Measurements from ENCODE around the gene ARRDC5.
A peak's percentile ranks its signal among the peaks of the same experiment; 100 is the strongest.
"Not testable (repeated sequence)": the region's sequence is repeated elsewhere in the genome, so short reads cannot be mapped to it uniquely, and the experiment has no call there.

The ARRDC5 gene

DNA sequence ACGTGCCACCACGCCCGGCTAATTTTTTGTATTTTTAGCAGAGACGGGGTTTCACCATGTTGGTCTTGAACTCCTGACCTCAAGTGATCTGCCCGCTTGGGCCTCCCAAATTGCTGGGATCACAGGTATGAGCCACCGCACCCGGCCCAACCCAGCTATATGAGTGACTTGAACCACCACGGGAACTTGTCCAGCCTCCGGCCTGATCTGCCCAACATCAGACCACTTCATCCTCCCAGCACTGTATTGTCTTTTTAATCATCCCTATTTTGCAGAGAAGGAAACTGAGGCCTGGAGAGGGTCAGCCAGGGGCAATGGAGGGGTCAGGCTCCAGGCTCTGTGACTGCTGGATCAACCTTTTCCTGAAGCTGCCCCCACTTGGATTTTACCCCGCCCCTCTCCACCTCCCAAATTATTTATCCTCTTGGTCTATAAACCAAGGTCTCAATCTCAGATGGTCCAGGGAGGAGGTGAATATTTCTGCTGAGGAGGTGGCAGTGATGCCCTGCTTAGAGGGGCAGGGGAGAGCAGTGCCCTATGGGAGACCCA is 34.3 kb downstream of the ARRDC5 start:
- DNase-seq (ENCODE audit: low read depth) = no peak

DNA sequence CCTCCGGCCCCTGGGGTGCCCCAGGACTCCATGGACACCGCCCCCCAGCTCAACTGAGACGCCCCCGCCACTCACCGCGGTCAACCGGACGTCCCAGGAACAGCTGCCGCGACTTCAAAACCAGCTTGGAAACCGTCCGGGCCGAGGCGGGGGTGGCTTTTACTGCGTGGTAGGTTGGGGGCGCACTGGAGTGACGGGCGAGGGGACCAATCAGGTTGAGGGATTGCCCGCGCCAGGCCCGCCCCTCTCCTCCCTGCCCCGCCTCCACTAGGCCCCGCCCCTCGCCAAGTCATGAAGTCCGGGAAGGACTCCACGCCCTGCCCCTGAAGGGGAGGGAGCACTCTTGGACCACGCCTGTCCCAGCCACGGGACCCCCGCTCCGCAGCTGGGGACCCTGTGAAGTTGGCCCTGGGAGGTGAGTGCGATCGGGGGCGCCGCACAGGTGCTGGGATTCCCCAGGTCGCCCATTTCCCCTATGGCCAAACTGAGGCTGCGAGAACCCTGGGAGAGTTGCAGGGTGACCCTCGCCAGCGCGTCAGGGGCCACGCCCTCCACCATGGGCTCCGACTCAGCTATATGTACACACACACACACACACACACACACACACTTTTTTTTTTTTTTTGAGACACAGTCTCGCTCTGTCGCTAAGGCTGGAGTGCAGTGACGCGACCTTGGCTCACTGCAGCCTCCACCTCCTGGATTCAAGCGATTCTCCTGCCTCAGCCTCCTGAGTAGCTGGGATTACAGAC is 35.0 kb downstream of the ARRDC5 start, which contains the start of gene PLIN3:
Gene PLIN3 (minus strand): TSS at position 134 of the 752 bp plus-strand sequence. CDS start 6,273 bp downstream, outside the sequence.
- peak; percentile 76 for DNase-seq (ENCODE audit: low read depth)

- peak; percentile 47 for DNase-seq (ENCODE audit: low read depth)
These were observed 35.9 kb downstream of the ARRDC5 start for GRCh38 chr19:4866595-4867424.

DNA sequence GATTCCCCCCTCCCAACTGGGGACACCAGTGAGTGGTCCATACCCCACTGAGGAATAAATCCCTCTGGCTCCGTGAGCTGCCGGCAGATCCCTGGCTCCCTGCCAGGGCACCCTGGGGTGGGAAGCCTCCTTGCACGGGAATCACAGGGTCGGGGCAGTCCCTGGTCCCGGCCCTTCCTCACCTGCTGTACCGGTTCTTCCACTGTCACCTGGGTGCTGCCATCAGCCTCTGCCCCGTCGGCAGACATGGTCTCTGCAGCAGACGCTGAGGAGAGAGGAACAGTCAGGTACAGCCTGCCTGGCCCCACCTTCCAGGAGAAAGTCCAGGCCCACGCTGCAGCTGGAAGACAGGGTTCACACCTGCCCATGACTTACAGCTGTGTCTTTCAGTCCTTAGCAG is 41.5 kb downstream of the ARRDC5 start:
- DNase-seq (ENCODE audit: low read depth) = no peak

- no peak for DNase-seq (ENCODE audit: low read depth)
These were observed 43.0 kb downstream of the ARRDC5 start for GRCh38 chr19:4859697-4860096.

DNA sequence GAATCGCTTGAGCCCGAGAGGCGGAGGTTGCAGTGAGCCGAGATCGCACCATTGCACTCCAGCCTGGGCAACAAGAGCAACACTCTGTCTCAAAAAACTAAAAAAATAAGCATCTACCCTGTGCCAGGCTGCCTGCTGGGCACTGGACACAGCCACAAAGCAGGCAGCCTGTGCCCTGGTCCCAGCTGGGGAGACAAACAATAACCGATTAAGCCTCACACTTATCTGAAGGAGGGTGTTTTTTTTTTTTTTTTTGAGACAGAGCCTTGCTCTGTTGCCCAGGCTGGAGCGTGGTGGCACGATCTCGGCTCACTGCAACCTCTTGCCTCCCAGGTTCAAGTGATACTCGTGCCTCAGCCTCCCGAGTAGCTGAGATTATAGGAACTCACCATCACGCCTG is 46.2 kb downstream of the ARRDC5 start:
- DNase-seq (ENCODE audit: low read depth) = not testable (repeated sequence)

DNA sequence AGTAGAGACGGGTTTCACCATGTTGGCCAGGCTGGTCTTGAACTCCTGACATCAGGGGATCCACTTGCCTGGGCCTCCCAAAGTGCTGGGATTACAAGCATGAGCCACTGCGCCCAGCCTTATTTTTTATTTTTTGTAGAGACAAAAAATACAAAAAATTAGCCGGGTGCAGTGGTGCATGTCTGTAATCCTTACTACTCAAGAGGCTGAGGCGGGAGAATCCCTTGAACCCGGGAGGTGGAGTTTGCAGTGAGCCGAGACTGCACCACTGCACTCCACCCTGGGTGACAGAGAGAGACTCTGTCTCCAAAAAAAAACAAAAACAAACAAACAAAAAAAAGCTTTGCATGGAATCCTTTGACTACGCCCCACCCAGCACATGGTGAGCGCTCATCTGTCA is 49.2 kb downstream of the ARRDC5 start:
- DNase-seq (ENCODE audit: low read depth) = not testable (repeated sequence)

DNA sequence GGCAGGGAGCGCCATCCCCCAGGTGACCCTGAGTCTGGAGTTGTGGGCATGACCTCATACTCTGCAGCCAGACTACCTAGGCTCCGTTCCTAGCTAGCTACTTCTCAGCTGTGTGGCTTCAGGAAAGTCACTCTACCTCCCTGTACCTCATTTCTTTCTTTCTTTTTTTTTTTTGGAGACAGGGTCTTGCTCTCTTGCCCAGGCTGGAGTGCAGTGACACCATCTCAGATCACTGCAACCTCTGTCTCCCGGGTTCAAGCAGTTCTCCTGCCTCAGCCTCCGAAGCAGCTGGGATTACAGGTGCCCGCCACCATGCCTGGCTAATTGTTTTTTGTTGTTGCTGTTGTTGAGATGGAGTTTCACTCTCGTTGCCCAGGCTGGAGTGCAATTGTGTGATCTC is 50.2 kb downstream of the ARRDC5 start:
- DNase-seq (ENCODE audit: low read depth) = no peak

GRCh38 chr19:4851551-4852290 is 51.0 kb downstream of the ARRDC5 start:
- peak; percentile 56 for DNase-seq (ENCODE audit: low read depth)

- no peak for DNase-seq (ENCODE audit: low read depth)
These were observed 53.7 kb downstream of the ARRDC5 start for GRCh38 chr19:4849019-4849418.

DNA sequence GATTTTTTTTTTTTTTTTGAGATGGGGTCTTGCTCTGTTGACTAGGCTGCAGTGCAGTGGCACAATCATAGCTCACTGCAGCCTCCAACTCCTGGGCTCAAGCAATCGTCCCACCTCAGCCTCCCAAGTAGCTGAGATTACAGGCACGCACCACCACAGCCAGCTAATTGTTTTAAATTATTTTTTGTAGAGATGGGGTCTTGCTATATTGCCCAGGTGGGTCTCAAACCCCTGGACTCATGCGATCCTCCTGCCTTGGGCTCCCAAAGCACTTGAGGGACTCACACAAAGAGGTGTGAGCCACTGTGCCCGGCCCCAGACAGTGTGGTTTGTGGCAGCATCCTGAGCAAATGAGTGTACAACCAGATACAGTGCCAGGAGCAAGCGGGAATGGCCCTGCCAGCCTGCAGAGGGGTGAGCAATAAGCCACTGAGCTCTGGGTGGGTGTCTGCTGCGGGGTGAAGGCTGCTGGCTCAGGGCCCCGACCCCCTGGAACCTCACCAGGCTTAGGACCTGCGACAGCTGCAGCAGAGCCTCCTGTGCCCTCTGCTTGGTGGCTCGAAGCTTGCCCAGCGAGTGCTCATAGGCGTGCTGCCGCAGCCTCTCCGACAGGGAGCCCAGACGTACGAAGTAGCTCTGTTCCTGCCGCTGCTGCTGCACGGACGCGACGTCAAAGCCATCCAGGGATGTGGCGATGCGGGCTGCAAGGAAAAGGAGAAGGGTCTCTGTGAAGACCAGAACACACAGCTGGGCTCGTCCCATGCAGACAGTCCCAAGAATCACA is 55.3 kb downstream of the ARRDC5 start:
- DNase-seq (ENCODE audit: low read depth) = no peak

GRCh38 chr19:4845975-4846374 is 56.7 kb downstream of the ARRDC5 start:
- not testable (repeated sequence) for DNase-seq (ENCODE audit: low read depth)

DNA sequence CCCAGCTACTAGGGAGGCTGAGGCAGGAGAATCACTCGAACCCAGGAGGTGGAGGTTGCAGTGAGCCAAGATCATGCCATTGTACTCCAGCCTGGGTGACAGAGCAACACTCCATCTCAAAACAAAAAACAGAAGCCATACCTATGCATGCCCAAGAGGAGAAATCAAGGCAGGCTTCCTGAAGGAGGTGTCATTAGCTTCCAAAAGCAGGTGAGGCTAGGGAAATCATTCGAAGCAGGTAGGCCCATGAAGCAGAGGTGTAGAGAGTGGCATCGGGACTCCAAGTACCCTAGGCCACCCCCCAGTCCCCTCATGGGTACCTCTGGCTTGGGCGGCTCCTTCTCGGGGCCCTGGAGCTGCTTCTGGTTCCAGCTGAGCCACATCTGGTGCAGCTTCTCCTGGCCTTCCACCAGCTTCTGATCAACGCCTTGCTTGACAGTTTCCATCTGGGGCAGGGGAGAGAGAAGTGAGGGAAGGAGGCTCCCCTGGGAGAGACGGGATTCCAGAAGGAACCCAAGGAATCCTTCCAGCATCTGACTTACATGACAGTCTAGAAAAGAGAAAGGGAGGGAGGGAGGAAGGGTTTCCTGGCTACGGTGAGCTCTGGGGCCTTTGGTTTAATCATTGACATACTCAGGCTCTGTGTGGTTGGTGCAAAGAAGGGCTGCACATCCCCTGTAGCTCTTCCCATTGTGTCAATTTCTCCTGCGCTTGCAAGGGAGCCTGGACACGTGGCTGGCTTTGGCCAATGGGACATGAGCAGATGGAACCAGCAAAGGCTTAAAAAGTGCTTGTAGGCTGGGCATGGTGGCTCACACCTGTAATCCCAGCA is 58.1 kb downstream of the ARRDC5 start:
- no peak for DNase-seq (ENCODE audit: low read depth)

- no peak for DNase-seq (ENCODE audit: low read depth)
These were observed 59.1 kb downstream of the ARRDC5 start for GRCh38 chr19:4843647-4843965.
